ENCODE measurements around the gene RXRA. TPM values are rescaled to one million over a fixed set of nuclear protein-coding genes. Genes with fewer than 3 reads are reported as not detected.

Gene RXRA
- total RNA-seq, 4 donors from 2014 or later = 27.3 to 70.5 (median 58.6) TPM

GRCh38 chr9:134316449-134317160 lies 9.7 kb upstream of the RXRA start:
- no peaks in the 10 kb centered on the region for H3K36me3 ChIP-seq
- no peaks in the 10 kb centered on the region for H3K27me3 ChIP-seq
- intact Hi-C loops (cut with DNase I; ENCODE audit: low total_unique reads) = no loop called here
- H3K9me3 ChIP-seq = no peaks in the 10 kb centered on the region
- peaks cover 2 to 21% (median 9%) of the 10 kb centered on the region in 4 donors for H3K4me1 ChIP-seq
- no peak overlapping the region for H3K4me3 ChIP-seq
- TF ChIP-seq POLR2A (IDR thresholded peaks at IDR 0.05) (no peak), EP300 (IDR thresholded peaks at IDR 0.05; ENCODE audit: low read depth) (no peak), CTCF (IDR thresholded peaks at IDR 0.05) (no peak), POLR2AphosphoS5 (IDR thresholded peaks at IDR 0.05) (no peak)
- 46% methylated on average over 16 of the region's 16 CpGs; no CpG with 5 or more reads in 1 of the 2 donors for WGBS, 2 donors (ENCODE audit: low coverage in 1 of 2)
- no peak overlapping the region for H3K27ac ChIP-seq
- in situ Hi-C loops (cut with MboI; ENCODE audit: low pct_ligation_motif_present in 1 of 4, low pct_unique_long_range_greater_than_20kb in 1 of 4, low sequenced_read_pairs in 3 of 4) = loop anchor here in 2 of 4 donors (25.0 kb wide), 1 partner anchor 129 kb away; no protein-coding TSS in a partner anchor
- no peak for DNase-seq

DNA sequence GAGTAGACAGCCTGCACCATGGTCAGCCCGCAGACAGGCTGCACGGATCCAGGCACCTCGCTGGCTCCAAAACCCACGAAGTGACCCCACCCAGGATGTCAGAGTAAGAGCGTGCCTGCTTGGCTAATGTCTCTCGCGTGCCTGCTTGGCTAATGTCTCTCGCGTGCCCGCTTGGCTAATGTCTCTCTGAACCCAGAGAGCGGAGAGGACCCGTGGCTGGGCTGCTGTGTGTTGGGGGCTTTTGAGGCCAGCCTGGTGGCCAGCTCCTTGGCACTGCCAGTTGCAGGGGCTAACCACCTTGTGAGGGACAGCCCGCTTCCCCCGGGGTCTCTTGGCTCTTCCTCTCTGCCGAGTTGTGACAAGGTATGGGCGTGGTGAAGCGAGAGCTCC lies 8.9 kb upstream of the RXRA start:
- Histone ChIP-seq H3K4me1 (peaks cover 3 to 29% (median 9%) of the 10 kb centered on the region in 4 donors), H3K4me3 (no peak overlapping the region), H3K9me3 (no peaks in the 10 kb centered on the region), H3K36me3 (no peaks in the 10 kb centered on the region), H3K27me3 (no peaks in the 10 kb centered on the region), H3K27ac (no peak overlapping the region)
- TF ChIP-seq POLR2A (IDR thresholded peaks at IDR 0.05) (no peak), POLR2AphosphoS5 (IDR thresholded peaks at IDR 0.05) (no peak), CTCF (IDR thresholded peaks at IDR 0.05) (no peak), EP300 (IDR thresholded peaks at IDR 0.05; ENCODE audit: low read depth) (no peak)
- 73% methylated on average over 17 of the region's 17 CpGs; no CpG with 5 or more reads in 1 of the 2 donors for WGBS, 2 donors (ENCODE audit: low coverage in 1 of 2)
- in situ Hi-C loops (cut with MboI; ENCODE audit: low pct_ligation_motif_present in 1 of 4, low pct_unique_long_range_greater_than_20kb in 1 of 4, low sequenced_read_pairs in 3 of 4) (loop anchor here in 2 of 4 donors (25.0 kb wide), 1 partner anchor 130 kb away; no protein-coding TSS in a partner anchor), intact Hi-C loops (cut with DNase I; ENCODE audit: low total_unique reads) (no loop called here)
- no peak for DNase-seq

DNA sequence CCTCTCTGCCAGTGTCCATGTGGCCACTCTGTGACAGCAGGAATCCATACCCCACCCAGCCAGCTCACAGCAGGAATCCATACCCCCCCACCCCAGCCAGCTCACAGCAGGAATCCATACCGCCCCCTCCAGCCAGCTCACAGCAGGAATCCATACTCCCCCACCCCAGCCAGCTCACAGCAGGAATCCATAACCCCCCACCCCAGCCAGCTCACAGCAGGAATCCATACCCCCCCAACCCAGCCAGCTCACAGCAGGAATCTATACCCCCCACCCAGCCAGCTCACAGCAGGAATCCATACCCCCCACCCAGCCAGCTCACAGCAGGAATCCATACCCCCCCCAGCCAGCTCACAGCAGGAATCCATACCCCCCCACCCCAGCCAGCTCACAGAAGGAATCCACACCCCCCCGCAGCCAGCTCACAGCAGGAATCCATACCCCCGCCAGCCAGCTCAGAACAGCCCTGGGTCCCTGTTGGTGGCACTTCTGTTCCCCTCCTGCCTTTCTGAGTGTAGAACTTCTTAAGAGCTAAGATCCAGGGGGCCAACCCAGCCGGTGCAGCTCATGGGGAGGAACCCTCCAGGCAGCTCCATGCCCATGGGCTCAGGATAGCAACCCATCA lies 8.4 kb upstream of the RXRA start:
- 68% methylated on average over 3 of the region's 4 CpGs; no CpG with 5 or more reads in 1 of the 2 donors for WGBS, 2 donors (ENCODE audit: low coverage in 1 of 2)
- H3K9me3 ChIP-seq = no peaks in the 10 kb centered on the region
- intact Hi-C loops (cut with DNase I; ENCODE audit: low total_unique reads) (no loop called here), in situ Hi-C loops (cut with MboI; ENCODE audit: low pct_ligation_motif_present in 1 of 4, low pct_unique_long_range_greater_than_20kb in 1 of 4, low sequenced_read_pairs in 3 of 4) (loop anchor here in 2 of 4 donors (25.0 kb wide), 1 partner anchor 131 kb away; no protein-coding TSS in a partner anchor)
- no peak for DNase-seq
- TF ChIP-seq POLR2A (IDR thresholded peaks at IDR 0.05) = no peak
- TF ChIP-seq EP300 (IDR thresholded peaks at IDR 0.05; ENCODE audit: low read depth) = no peak
- no peak for TF ChIP-seq POLR2AphosphoS5 (IDR thresholded peaks at IDR 0.05)
- no peak for TF ChIP-seq CTCF (IDR thresholded peaks at IDR 0.05)
- H3K4me3 ChIP-seq = no peak overlapping the region
- H3K36me3 ChIP-seq = no peaks in the 10 kb centered on the region
- H3K27ac ChIP-seq = no peak overlapping the region
- H3K4me1 ChIP-seq = peaks cover 3 to 30% (median 9%) of the 10 kb centered on the region in 4 donors
- H3K27me3 ChIP-seq = no peaks in the 10 kb centered on the region

DNA sequence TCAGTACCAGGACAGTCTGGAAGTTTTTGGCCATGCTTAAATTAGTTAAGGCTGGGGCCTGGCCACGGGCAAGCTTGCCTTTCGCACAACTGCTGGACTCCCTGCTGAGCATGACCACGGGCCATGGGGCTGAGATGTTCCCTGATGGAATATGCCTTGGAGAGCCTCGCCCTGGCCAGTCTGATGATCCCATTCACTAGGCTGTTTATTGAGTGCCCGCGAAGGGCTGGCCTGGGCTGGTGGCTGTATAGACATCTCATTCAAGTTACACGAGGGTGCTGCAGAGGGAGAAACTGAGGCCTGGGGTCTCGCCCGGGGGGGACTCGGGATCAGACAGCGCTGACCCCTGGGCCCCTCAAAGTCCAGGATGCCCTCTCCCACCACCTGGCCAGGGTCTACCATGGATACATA lies 7.8 kb upstream of the RXRA start:
- no peak for DNase-seq
- TF ChIP-seq POLR2AphosphoS5 (IDR thresholded peaks at IDR 0.05) = no peak
- TF ChIP-seq EP300 (IDR thresholded peaks at IDR 0.05; ENCODE audit: low read depth) = no peak
- TF ChIP-seq CTCF (IDR thresholded peaks at IDR 0.05) = no peak
- no peak for TF ChIP-seq POLR2A (IDR thresholded peaks at IDR 0.05)
- 91% methylated on average over 11 of the region's 11 CpGs; no CpG with 5 or more reads in 1 of the 2 donors for WGBS, 2 donors (ENCODE audit: low coverage in 1 of 2)
- no peak overlapping the region for H3K4me3 ChIP-seq
- H3K27ac ChIP-seq = no peak overlapping the region
- no peaks in the 10 kb centered on the region for H3K36me3 ChIP-seq
- no peaks in the 10 kb centered on the region for H3K27me3 ChIP-seq
- in situ Hi-C loops (cut with MboI; ENCODE audit: low pct_ligation_motif_present in 1 of 4, low pct_unique_long_range_greater_than_20kb in 1 of 4, low sequenced_read_pairs in 3 of 4) (loop anchor here in 2 of 4 donors (25.0 kb wide), 1 partner anchor 131 kb away; no protein-coding TSS in a partner anchor), intact Hi-C loops (cut with DNase I; ENCODE audit: low total_unique reads) (no loop called here)
- no peaks in the 10 kb centered on the region for H3K9me3 ChIP-seq
- H3K4me1 ChIP-seq = peaks cover 3 to 34% (median 9%) of the 10 kb centered on the region in 4 donors

All from transverse colon (tissue), 4 donors.